Measurements from ENCODE around the gene LYPD5. TPM values are rescaled to one million over a fixed set of nuclear protein-coding genes. Genes with fewer than 3 reads are reported as not detected.

The LYPD5 gene
- polyA plus RNA-seq, 3 donors: 0.19 to 0.39 (median 0.24) TPM

DNA sequence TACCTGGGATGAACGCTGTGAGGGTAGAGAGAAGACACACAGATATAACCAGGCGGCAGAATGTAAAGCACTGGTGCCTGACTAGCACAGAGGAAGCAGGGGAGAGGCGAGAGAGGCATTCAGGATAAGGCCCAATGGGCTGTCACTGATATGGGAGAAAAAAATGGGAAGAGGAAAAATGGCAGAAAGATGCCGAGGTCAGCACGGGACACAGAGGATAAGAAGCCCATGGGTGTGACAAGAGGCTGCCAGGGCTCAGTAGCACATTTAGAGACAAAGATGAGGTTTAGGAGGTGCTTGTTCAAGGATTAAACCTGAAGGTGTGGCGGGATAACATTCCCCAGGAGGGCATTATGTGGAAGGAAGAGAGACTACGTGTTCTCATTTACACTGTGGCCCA lies 53.1 kb downstream of the LYPD5 start:
- peaks cover 0 to 2% (median 0%) of the 10 kb centered on the region in 7 donors for H3K9me3 Mint-ChIP-seq
- peaks cover 0 to 4% (median 0%) of the 10 kb centered on the region in 3 donors for H3K27me3 Mint-ChIP-seq (ENCODE audit: low read depth in 3 of 3)
- H3K4me1 Mint-ChIP-seq: peaks cover 40% of the 10 kb centered on the region

DNA sequence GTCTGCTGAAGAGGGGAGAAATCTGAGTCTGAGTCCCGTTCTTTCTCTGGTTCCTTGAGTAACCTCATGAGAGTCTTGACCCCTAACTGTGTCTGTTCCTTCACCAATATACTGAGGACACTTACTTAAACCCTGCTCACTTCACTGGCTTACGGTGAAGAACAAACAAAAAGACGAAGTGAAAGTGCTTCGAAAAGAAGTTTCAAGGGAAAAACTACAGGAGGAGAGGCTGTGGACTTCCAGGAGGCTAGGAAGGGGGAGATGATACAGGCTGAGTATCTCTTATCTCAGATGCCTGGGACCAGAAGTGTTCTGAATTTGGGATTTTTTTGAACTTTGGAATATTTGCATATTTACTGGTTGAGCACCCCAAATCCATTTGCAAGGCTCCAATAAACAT lies 53.6 kb downstream of the LYPD5 start:
- no peak for DNase-seq
- peaks cover 40% of the 10 kb centered on the region for H3K4me1 Mint-ChIP-seq
- WGBS (ENCODE audit: insufficient coverage): no CpG with 5 or more reads among the region's 4 CpGs
- H3K4me1 ChIP-seq (ENCODE audit: control insufficient read depth in 1 of 2, insufficient read depth in 2 of 2, low read length in 2 of 2): peaks cover 27 to 35% of the 10 kb centered on the region in 2 donors
- no peak overlapping the region for H3K4me3 Mint-ChIP-seq
- H3K27me3 Mint-ChIP-seq (ENCODE audit: low read depth in 3 of 3): peaks cover 0 to 4% (median 0%) of the 10 kb centered on the region in 3 donors
- TF ChIP-seq, protein P1, sequence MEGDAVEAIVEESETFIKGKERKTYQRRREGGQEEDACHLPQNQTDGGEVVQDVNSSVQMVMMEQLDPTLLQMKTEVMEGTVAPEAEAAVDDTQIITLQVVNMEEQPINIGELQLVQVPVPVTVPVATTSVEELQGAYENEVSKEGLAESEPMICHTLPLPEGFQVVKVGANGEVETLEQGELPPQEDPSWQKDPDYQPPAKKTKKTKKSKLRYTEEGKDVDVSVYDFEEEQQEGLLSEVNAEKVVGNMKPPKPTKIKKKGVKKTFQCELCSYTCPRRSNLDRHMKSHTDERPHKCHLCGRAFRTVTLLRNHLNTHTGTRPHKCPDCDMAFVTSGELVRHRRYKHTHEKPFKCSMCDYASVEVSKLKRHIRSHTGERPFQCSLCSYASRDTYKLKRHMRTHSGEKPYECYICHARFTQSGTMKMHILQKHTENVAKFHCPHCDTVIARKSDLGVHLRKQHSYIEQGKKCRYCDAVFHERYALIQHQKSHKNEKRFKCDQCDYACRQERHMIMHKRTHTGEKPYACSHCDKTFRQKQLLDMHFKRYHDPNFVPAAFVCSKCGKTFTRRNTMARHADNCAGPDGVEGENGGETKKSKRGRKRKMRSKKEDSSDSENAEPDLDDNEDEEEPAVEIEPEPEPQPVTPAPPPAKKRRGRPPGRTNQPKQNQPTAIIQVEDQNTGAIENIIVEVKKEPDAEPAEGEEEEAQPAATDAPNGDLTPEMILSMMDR (IDR thresholded peaks at IDR 0.05): no peak
- H3K27ac Mint-ChIP-seq: peak overlapping the region in 1 of 7 donors; percentile 65
- peaks cover 0 to 2% (median 0%) of the 10 kb centered on the region in 7 donors for H3K9me3 Mint-ChIP-seq
- no peak overlapping the region for H3K9ac ChIP-seq (ENCODE audit: insufficient read depth, low read length, poor library complexity, severe bottlenecking)
- peak overlapping the region in 1 of 2 donors; percentile 3 for H3K27ac ChIP-seq (ENCODE audit: low read depth in 1 of 2, low read length in 2 of 2)
- H3K4me3 ChIP-seq (replicated peaks in 1 of 3; ENCODE audit: low read depth in 2 of 3, low read length in 3 of 3): no peak overlapping the region
- no peak overlapping the region for H3K4me2 ChIP-seq (replicated peaks; ENCODE audit: extremely low read depth, low read length, poor library complexity, severe bottlenecking)
- no peak overlapping the region for H2AFZ ChIP-seq (ENCODE audit: insufficient read depth, low read depth, low read length, poor library complexity, severe bottlenecking)
- peaks cover 23% of the 10 kb centered on the region for H4K20me1 ChIP-seq (ENCODE audit: insufficient read depth, low read length)
- H3K9me3 ChIP-seq (replicated peaks in 1 of 2; ENCODE audit: control insufficient read depth in 1 of 2, insufficient read depth in 1 of 2, low read length in 2 of 2): no peaks in the 10 kb centered on the region
- no peaks in the 10 kb centered on the region for H3K27me3 ChIP-seq (ENCODE audit: control insufficient read depth in 2 of 2, insufficient read depth in 2 of 2, low read length in 2 of 2)
- intact Hi-C loops (cut with micrococcal nuclease): no loop called here
- peaks cover 63 to 72% of the 10 kb centered on the region in 2 donors for H3K36me3 Mint-ChIP-seq
- peaks cover 59 to 72% of the 10 kb centered on the region in 2 donors for H3K36me3 ChIP-seq (replicated peaks in 1 of 2; ENCODE audit: control insufficient read depth in 1 of 2, insufficient read depth in 2 of 2, low read length in 2 of 2)
- peaks cover 59% of the 10 kb centered on the region for H3K79me2 ChIP-seq (ENCODE audit: insufficient read depth, low read length)

More for the DNA sequence above, 53.1 kb downstream of the LYPD5 start:
- H3K9ac ChIP-seq (ENCODE audit: insufficient read depth, low read length, poor library complexity, severe bottlenecking): no peak overlapping the region
- H2AFZ ChIP-seq (ENCODE audit: insufficient read depth, low read depth, low read length, poor library complexity, severe bottlenecking): no peak overlapping the region
- intact Hi-C loops (cut with micrococcal nuclease): no loop called here
- H3K9me3 ChIP-seq (replicated peaks in 1 of 2; ENCODE audit: control insufficient read depth in 1 of 2, insufficient read depth in 1 of 2, low read length in 2 of 2): no peaks in the 10 kb centered on the region
- no peak overlapping the region for H3K4me2 ChIP-seq (replicated peaks; ENCODE audit: extremely low read depth, low read length, poor library complexity, severe bottlenecking)
- no peak for DNase-seq
- Mint-ChIP-seq H3K4me3 (no peak overlapping the region), H3K36me3 (peaks cover 59 to 67% of the 10 kb centered on the region in 2 donors), H3K27ac (peak overlapping the region in 4 of 7 donors; percentile 6 to 56 (median 22))
- peaks cover 24% of the 10 kb centered on the region for H4K20me1 ChIP-seq (ENCODE audit: insufficient read depth, low read length)
- peaks cover 56 to 68% of the 10 kb centered on the region in 2 donors for H3K36me3 ChIP-seq (replicated peaks in 1 of 2; ENCODE audit: control insufficient read depth in 1 of 2, insufficient read depth in 2 of 2, low read length in 2 of 2)
- H3K79me2 ChIP-seq (ENCODE audit: insufficient read depth, low read length): peaks cover 59% of the 10 kb centered on the region
- 94% methylated on average over 6 of the region's 7 CpGs for WGBS (ENCODE audit: insufficient coverage)
- no peak overlapping the region for H3K27ac ChIP-seq (ENCODE audit: low read depth in 1 of 2, low read length in 2 of 2)
- TF ChIP-seq, protein P1 (IDR thresholded peaks at IDR 0.05): no peak
- no peaks in the 10 kb centered on the region for H3K27me3 ChIP-seq (ENCODE audit: control insufficient read depth in 2 of 2, insufficient read depth in 2 of 2, low read length in 2 of 2)
- H3K4me1 ChIP-seq (ENCODE audit: control insufficient read depth in 1 of 2, insufficient read depth in 2 of 2, low read length in 2 of 2): peaks cover 27 to 35% of the 10 kb centered on the region in 2 donors
- H3K4me3 ChIP-seq (replicated peaks in 1 of 3; ENCODE audit: low read depth in 2 of 3, low read length in 3 of 3): no peak overlapping the region

Measured in CD14-positive monocyte (primary cell).